Liver (tissue), 9 donors: ENCODE measurements around the gene FN1. TPM values are rescaled to one million over a fixed set of nuclear protein-coding genes. Genes with fewer than 3 reads are reported as not detected.

Source experiments
- DNase-seq: peaks from one replicate; pipeline ENCODE4 v3.0.0-alpha.2; 2017; ENCODE audit warnings: low spot score
- H3K27ac ChIP-seq, 2 donors: one replicate each; pipeline ENCODE4 v1.7.0; 2013; ENCODE audit warnings: inconsistent platforms in 2 of 2, low read length in 2 of 2, control low read depth in 1 of 2, low read depth in 1 of 2, mild to moderate bottlenecking in 1 of 2
- H3K27me3 ChIP-seq, 4 donors: one replicate each; pipeline versions ENCODE4 v1.6.1 to v1.7.0; 2013; ENCODE audit warnings: low read length in 3 of 4, inconsistent platforms in 1 of 4, mild to moderate bottlenecking in 1 of 4, moderate library complexity in 1 of 4; ENCODE audit not compliant: control insufficient read depth in 4 of 4, insufficient read depth in 4 of 4
- H3K36me3 ChIP-seq, 4 donors: one replicate each; pipeline versions ENCODE4 v1.6.1 to v1.7.0; 2013; ENCODE audit warnings: low read length in 3 of 4, mild to moderate bottlenecking in 3 of 4, low read depth in 1 of 4, moderate library complexity in 1 of 4; ENCODE audit not compliant: control insufficient read depth in 4 of 4, insufficient read depth in 3 of 4
- H3K4me1 ChIP-seq, 4 donors: one replicate each; pipeline versions ENCODE4 v1.6.1 to v1.7.0; 2013; ENCODE audit warnings: low read length in 3 of 4, mild to moderate bottlenecking in 3 of 4, moderate library complexity in 1 of 4; ENCODE audit not compliant: control insufficient read depth in 4 of 4, insufficient read depth in 4 of 4
- H3K4me3 ChIP-seq, 3 donors: one replicate each; pipeline versions ENCODE4 v1.6.1 to v1.7.0; 2013; ENCODE audit warnings: low read length in 3 of 3, control low read depth in 1 of 3, low read depth in 1 of 3, mild to moderate bottlenecking in 1 of 3
- H3K9ac ChIP-seq, 2 donors: one replicate each; pipeline ENCODE4 v1.7.0; 2013; ENCODE audit warnings: low read length in 2 of 2, mild to moderate bottlenecking in 2 of 2, moderate library complexity in 2 of 2, control low read depth in 1 of 2, low read depth in 1 of 2
- H3K9me3 ChIP-seq, 4 donors: one replicate each; pipeline versions ENCODE4 v1.6.1 to v1.7.0; 2013; ENCODE audit warnings: low read length in 3 of 4; ENCODE audit not compliant: control insufficient read depth in 4 of 4
- ATF3 ChIP-seq: IDR thresholded peaks from 2 replicates; pipeline ENCODE4 v1.6.1; 2016; ENCODE audit warnings: antibody characterized with exemption
- CTCF ChIP-seq: fragments of 150-350 bp; IDR thresholded peaks from 2 replicates; pipeline ENCODE4 v1.5.1; 2017; ENCODE audit warnings: improper control_type of control experiment, low read depth, low read length; ENCODE audit not compliant: missing input control
- EGR1 ChIP-seq, 2 donors: IDR thresholded peaks; 2 replicates each; pipeline ENCODE4 v1.6.1; 2016 to 2018; ENCODE audit warnings: antibody characterized with exemption in 2 of 2, low read depth in 2 of 2
- FOXA1 ChIP-seq: IDR thresholded peaks from 2 replicates; pipeline ENCODE4 v1.6.1; 2016; ENCODE audit warnings: antibody characterized with exemption
- FOXA2 ChIP-seq: IDR thresholded peaks from 2 replicates; pipeline ENCODE4 v1.6.1; 2016; ENCODE audit warnings: antibody characterized with exemption
- GABPA ChIP-seq, 2 donors: IDR thresholded peaks in 1 of 2; conservative IDR thresholded peaks in 1 of 2; 2 replicates each; pipeline ENCODE4 v1.6.1; 2016; ENCODE audit warnings: antibody characterized with exemption in 2 of 2, mild to moderate bottlenecking in 1 of 2, moderate library complexity in 1 of 2
- HNF4A ChIP-seq, 2 donors: conservative IDR thresholded peaks; 2 replicates each; pipeline ENCODE4 v1.6.1; 2016; ENCODE audit warnings: antibody characterized with exemption in 2 of 2, mild to moderate bottlenecking in 2 of 2
- HNF4G ChIP-seq: IDR thresholded peaks from 2 replicates; pipeline ENCODE4 v1.6.1; 2016; ENCODE audit warnings: antibody characterized with exemption
- JUND ChIP-seq, 2 donors: IDR thresholded peaks; 2 replicates each; pipeline ENCODE4 v1.6.1; 2016; ENCODE audit warnings: antibody characterized with exemption in 2 of 2
- MAX ChIP-seq: IDR thresholded peaks from 2 replicates; pipeline ENCODE4 v1.6.1; 2016; ENCODE audit warnings: antibody characterized with exemption
- NR2F2 ChIP-seq: IDR thresholded peaks from 2 replicates; pipeline ENCODE4 v1.6.1; 2016; ENCODE audit warnings: antibody characterized with exemption
- RAD21 ChIP-seq, 2 donors: IDR thresholded peaks; 2 replicates each; pipeline ENCODE4 v1.6.1; 2016; ENCODE audit warnings: antibody characterized with exemption in 2 of 2, mild to moderate bottlenecking in 2 of 2
- REST ChIP-seq: IDR thresholded peaks from 2 replicates; pipeline ENCODE4 v1.6.1; 2016; ENCODE audit warnings: antibody characterized with exemption, mild to moderate bottlenecking
- RXRA ChIP-seq, 2 donors: IDR thresholded peaks; 2 replicates each; pipeline ENCODE4 v1.6.1; 2017 to 2018; ENCODE audit warnings: antibody characterized with exemption in 2 of 2, mild to moderate bottlenecking in 1 of 2
- SP1 ChIP-seq: IDR thresholded peaks from 2 replicates; pipeline ENCODE4 v1.6.1; 2018; ENCODE audit warnings: antibody characterized with exemption, mild to moderate bottlenecking
- TAF1 ChIP-seq: conservative IDR thresholded peaks from 2 replicates; pipeline ENCODE4 v1.6.1; 2016; ENCODE audit warnings: antibody characterized with exemption, mild to moderate bottlenecking
- YY1 ChIP-seq: IDR thresholded peaks from 2 replicates; pipeline ENCODE4 v1.6.1; 2016; ENCODE audit warnings: antibody characterized with exemption, mild to moderate bottlenecking
- ZBTB33 ChIP-seq: IDR thresholded peaks from 2 replicates; pipeline ENCODE4 v1.6.1; 2016; ENCODE audit warnings: antibody characterized with exemption
- WGBS: extraction: QIAGEN DNeasy Blood & Tissue Kit; methylation state at CpG from one replicate; pipeline ENCODE4 v1.1.7; 2013; 5-methylcytosine and 5-hydroxymethylcytosine counted together
- polyA plus RNA-seq, 2 donors: library from polyadenylated mRNA; stranded (reverse) in 1 of 2; unstranded in 1 of 2; fragments of 200-250 nt in 1 of 2; fragments of >200 nt in 1 of 2; fragmentation: Nextera tagmentation in 1 of 2; extraction: Ambion mirVana in 1 of 2; gene quantifications; one replicate each; pipeline versions ENCODE4 v1.2.1 to v1.2.3, GENCODE V29; 2013 to 2015
- total RNA-seq, 2 donors: library from RNA; depleted of rRNA; stranded (reverse); fragments of >200 nt; gene quantifications; one replicate each; pipeline ENCODE4 v1.2.3, GENCODE V29; 2014
- donor health status: healthy.
- donor health status: healthy.
- donor health status: healthy.
- donor health status: healthy.
- donor health status: healthy.

The FN1 gene
- total and polyA plus RNA-seq, 4 donors: 545 to 1,402 (median 837) TPM

GRCh38 chr2:215369181-215369760 is 66.6 kb downstream of the FN1 start:
- Histone ChIP-seq H3K36me3 (peaks cover 3 to 87% (median 80%) of the 10 kb centered on the region in 4 donors), H3K27ac (no peak overlapping the region), H3K9ac (no peak overlapping the region), H3K27me3 (no peaks in the 10 kb centered on the region), H3K9me3 (no peaks in the 10 kb centered on the region), H3K4me1 (no peaks in the 10 kb centered on the region), H3K4me3 (no peak overlapping the region)
- DNase-seq: no peak
- TF ChIP-seq JUND (IDR thresholded peaks at IDR 0.05) (no peak), RXRA (IDR thresholded peaks at IDR 0.05) (no peak), NR2F2 (no peak), HNF4A (conservative IDR thresholded peaks at IDR 0.05) (no peak), GABPA (IDR thresholded peaks at IDR 0.05 in 1 of 2, conservative IDR thresholded peaks at IDR 0.05 in 1 of 2) (no peak), EGR1 (IDR thresholded peaks at IDR 0.05; ENCODE audit: low read depth in 2 of 2) (no peak), YY1 (no peak), MAX (no peak), CTCF (no peak), TAF1 (no peak), REST (no peak), RAD21 (IDR thresholded peaks at IDR 0.05) (no peak), ZBTB33 (no peak), FOXA1 (no peak), SP1 (no peak), FOXA2 (no peak), HNF4G (no peak), ATF3 (no peak)
- WGBS: 88% methylated on average over 3 of the region's 3 CpGs
